Mucosa of descending colon (tissue), 3 donors: ENCODE results near the gene TMEM208. TPM values are rescaled to one million over a fixed set of nuclear protein-coding genes. Genes with fewer than 3 reads are reported as not detected.

ENCODE experiments used
- ATAC-seq: fragments of 200-7000 bp; cut with Tn5 transposase; one replicate; pipeline ENCODE4 v1.9.1; 2020; ENCODE audit warnings: mild to moderate bottlenecking, moderate library complexity
- DNase-seq, 3 donors: peaks; one replicate each; pipeline ENCODE4 v3.0.0-alpha.2; 2020
- H3K36me3 ChIP-seq: fragments of 200-600 bp; one replicate; pipeline ENCODE4 v1.8.0; 2021; ENCODE audit warnings: low read depth, mild to moderate bottlenecking
- H3K4me1 ChIP-seq: fragments of 200-600 bp; one replicate; pipeline ENCODE4 v1.8.0; 2021; ENCODE audit warnings: low read depth, mild to moderate bottlenecking
- H3K4me3 ChIP-seq: fragments of 200-600 bp; one replicate; pipeline ENCODE4 v1.8.0; 2021; ENCODE audit warnings: mild to moderate bottlenecking
- H3K9me3 ChIP-seq: fragments of 200-600 bp; one replicate; pipeline ENCODE4 v1.8.0; 2021; ENCODE audit warnings: mild to moderate bottlenecking
- intact Hi-C, 2 donors: fragments of 100-400 bp; cut with DNase I in 1 of 2; cut with micrococcal nuclease in 1 of 2; formaldehyde crosslinking; loops; one replicate each; pipeline versions ENCODE4 v1.11.0 to v1.11.1; 2022; cut with DNase I, micrococcal nuclease
- total RNA-seq, 3 donors: library from RNA; stranded (reverse); fragmentation: NEBNext Ultra II Directional in 2 of 3; extraction: Animal tissue kit (Norgen Biotek cat#: 25700) in 2 of 3; gene quantifications; one replicate each; pipeline versions ENCODE4 v1.2.1 to v1.2.4, GENCODE V29; 2021 to 2023
- TF ChIP-seq, protein P1 (sequence below): fragments of 200-600 bp; IDR thresholded peaks from one replicate; pipeline ENCODE4 v1.8.0; 2022; ENCODE audit warnings: antibody characterized with exemption, mild to moderate bottlenecking
- donor health status: DM: no; HTN: no; CAD: no; lungs with moderate emphysema.
- donor health status: DM: no; HTN: no; CAD: no.
- donor health status: DM: no; HTN: yes; CAD: no.

The TMEM208 gene
- total RNA-seq, 3 donors from 2014 or later, result 30.8 to 39.6 (median 36.1) TPM

DNA sequence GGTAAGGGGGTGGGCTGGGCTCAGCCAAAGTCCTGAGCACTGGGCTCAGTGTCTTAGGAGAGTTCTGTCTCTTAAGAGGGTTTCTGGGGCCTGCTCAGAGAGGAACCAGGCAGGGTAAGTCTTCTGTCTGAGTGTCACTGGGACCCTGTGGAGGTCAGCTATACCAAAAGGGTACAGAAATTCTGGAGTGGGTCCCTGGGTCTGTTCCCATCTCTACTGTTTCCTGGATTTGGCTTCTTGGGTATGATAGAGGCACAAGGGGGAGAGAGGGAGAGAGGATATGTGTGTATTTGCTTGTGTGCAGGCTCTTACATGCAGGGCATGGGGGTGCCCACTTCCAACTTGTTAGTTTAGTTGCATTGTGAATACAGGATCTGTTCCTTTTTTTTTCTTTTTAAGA lies 33.4 kb upstream of the TMEM208 start:
- intact Hi-C loops, result no loop called here
- no peaks in the 10 kb centered on the region for H3K9me3 ChIP-seq
- peaks cover 34% of the 10 kb centered on the region for H3K4me1 ChIP-seq
- no peak for ATAC-seq
- no peak overlapping the region for H3K4me3 ChIP-seq
- TF ChIP-seq, protein P1, sequence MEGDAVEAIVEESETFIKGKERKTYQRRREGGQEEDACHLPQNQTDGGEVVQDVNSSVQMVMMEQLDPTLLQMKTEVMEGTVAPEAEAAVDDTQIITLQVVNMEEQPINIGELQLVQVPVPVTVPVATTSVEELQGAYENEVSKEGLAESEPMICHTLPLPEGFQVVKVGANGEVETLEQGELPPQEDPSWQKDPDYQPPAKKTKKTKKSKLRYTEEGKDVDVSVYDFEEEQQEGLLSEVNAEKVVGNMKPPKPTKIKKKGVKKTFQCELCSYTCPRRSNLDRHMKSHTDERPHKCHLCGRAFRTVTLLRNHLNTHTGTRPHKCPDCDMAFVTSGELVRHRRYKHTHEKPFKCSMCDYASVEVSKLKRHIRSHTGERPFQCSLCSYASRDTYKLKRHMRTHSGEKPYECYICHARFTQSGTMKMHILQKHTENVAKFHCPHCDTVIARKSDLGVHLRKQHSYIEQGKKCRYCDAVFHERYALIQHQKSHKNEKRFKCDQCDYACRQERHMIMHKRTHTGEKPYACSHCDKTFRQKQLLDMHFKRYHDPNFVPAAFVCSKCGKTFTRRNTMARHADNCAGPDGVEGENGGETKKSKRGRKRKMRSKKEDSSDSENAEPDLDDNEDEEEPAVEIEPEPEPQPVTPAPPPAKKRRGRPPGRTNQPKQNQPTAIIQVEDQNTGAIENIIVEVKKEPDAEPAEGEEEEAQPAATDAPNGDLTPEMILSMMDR, result no peak
- H3K36me3 ChIP-seq, result peaks cover 14% of the 10 kb centered on the region
- DNase-seq, result no peak

DNA sequence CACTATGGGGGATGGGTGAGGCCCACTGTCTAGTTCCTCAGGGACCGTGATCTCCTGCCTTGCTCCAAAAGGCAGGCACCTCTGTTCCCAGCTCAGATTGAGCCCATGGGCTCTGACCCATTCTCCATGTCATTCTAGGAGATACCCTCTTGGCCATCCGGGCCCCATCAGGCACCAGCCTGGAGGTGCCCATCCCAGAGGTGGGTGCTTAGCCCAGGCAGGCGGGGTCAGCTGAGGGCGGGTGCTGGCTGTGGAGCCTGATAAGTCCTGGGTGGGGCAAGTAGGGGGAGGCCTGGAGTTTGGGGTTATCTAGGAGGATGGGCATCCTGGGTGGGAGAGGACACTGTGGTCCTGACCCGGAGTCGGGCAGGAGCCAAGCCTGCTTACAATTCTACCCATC lies 32.7 kb upstream of the TMEM208 start:
- Histone ChIP-seq H3K4me3 (no peak overlapping the region), H3K4me1 (peaks cover 39% of the 10 kb centered on the region)
- intact Hi-C loops, result no loop called here

DNA sequence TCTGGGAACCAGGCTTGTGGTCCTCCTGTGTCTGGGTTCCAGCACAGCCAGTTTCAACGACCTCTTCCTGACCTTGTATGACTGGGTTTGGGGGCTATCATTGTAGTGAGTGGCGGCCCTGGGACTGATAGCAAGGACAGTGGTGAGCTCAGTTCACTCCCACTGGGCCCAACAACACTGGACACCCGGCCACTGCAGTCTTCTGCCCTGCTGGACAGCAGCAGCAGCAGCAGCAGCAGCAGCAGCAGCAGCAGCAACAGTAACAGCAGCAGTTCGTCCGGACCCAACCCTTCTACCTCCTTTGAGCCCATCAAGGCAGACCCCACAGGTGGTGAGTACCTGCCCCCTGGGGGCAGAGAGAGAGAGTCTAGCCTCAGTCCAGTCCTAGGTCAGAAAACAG lies 31.3 kb upstream of the TMEM208 start:
- no peak for ATAC-seq
- H3K36me3 ChIP-seq, result peaks cover 14% of the 10 kb centered on the region
- TF ChIP-seq, protein P1, result no peak
- H3K4me3 ChIP-seq, result no peak overlapping the region
- no peak for DNase-seq
- H3K9me3 ChIP-seq, result no peaks in the 10 kb centered on the region
- H3K4me1 ChIP-seq, result peaks cover 45% of the 10 kb centered on the region
- intact Hi-C loops, result no loop called here

More for the DNA sequence above, 32.7 kb upstream of the TMEM208 start:
- ATAC-seq (no peak), DNase-seq (no peak)
- no peaks in the 10 kb centered on the region for H3K9me3 ChIP-seq
- TF ChIP-seq, protein P1, result no peak
- peaks cover 14% of the 10 kb centered on the region for H3K36me3 ChIP-seq

DNA sequence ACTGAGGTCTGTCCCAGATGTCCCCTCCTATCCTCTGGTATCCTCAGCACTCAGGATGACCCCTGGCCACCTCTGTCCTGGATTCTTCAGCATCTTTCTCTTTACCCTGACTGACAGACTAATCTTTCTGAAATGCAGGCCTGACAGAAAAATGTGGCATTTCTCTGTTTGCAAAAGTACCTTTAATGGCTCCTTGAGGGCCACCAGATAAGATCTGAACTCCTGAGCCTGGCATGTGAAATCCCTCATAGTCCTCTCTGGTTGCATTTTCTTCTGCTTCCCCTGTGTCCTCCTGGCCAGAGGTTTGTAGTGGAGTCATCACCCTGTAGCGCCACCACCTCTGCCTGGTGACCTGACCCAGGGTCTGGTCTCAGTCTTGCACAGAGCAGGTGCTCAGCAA lies 30.0 kb upstream of the TMEM208 start:
- Histone ChIP-seq H3K4me3 (no peak overlapping the region), H3K9me3 (no peaks in the 10 kb centered on the region), H3K4me1 (peaks cover 39% of the 10 kb centered on the region), H3K36me3 (peaks cover 14% of the 10 kb centered on the region)
- intact Hi-C loops, result no loop called here
- TF ChIP-seq, protein P1, result no peak
- DNase-seq (no peak), ATAC-seq (no peak)

DNA sequence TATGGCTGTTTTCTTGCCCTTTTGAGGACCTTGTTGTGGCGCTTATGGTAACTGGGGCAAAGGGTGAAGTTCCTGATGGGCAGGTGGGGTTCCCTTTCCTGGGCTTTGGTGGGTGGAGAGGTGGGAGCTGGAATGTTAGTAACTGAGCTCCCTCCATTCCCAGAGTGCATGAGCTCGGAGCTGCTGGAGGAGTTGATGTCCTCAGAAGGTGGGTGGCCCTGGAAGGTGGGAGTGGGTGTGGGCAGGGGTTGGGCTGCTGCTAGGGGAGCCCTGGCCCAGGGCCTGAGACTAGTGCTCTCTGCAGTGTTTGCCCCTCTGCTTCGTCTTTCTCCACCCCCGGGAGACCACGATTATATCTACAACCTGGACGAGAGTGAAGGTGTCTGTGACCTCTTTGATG lies 29.2 kb upstream of the TMEM208 start:
- ATAC-seq, result no peak
- intact Hi-C loops, result no loop called here
- Histone ChIP-seq H3K4me1 (peaks cover 36% of the 10 kb centered on the region), H3K36me3 (peaks cover 15% of the 10 kb centered on the region), H3K4me3 (no peak overlapping the region), H3K9me3 (no peaks in the 10 kb centered on the region)
- no peak for DNase-seq
- TF ChIP-seq, protein P1, result no peak

DNA sequence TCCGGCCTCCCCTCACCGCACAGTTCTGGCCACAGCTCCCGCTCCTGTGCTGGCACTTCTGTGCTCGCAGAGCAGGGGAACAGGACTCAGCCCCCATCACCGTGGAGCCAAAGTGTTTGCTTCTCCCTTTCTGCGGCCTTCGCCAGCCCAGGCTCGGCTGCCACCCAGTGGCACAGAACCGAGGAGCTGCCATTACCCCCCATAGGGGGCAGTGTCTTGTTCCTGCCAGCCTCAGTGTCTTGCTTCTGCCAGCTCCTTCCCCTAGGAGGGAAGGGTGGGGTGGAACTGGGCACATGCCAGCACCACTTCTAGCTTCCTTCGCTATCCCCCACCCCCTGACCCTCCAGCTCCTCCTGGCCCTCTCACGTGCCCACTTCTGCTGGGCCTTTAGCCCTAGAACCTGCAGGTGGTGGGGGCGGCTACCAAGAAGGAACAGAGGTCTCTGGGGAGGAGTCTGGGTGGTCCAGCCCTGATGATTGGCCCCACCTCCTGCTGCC lies 28.6 kb upstream of the TMEM208 start:
- H3K4me1 ChIP-seq, result peaks cover 30% of the 10 kb centered on the region
- ATAC-seq, result peak; percentile 69
- intact Hi-C loops, result no loop called here

More for the DNA sequence above, 28.6 kb upstream of the TMEM208 start:
- H3K4me3 ChIP-seq, result no peak overlapping the region
- H3K9me3 ChIP-seq, result no peaks in the 10 kb centered on the region
- H3K36me3 ChIP-seq, result peaks cover 21% of the 10 kb centered on the region
- TF ChIP-seq, protein P1, result peak; percentile 78
- peak; percentile 81 to 82 (median 81) for DNase-seq
